Vagina (tissue), 2 donors: ENCODE measurements around the gene RAC2.

Experiments used
- POLR2A ChIP-seq, 2 donors: fragments of 450-650 bp; IDR thresholded peaks; one replicate each; pipeline ENCODE4 v1.6.1; 2017; ENCODE audit warnings: antibody characterized with exemption in 2 of 2, mild to moderate bottlenecking in 2 of 2, moderate library complexity in 2 of 2
- POLR2AphosphoS5 ChIP-seq, 2 donors: sonication (generic); formaldehyde crosslinking; IDR thresholded peaks; one replicate each; pipeline ENCODE4 v1.9.0; 2017; ENCODE audit warnings: antibody characterized with exemption in 2 of 2, mild to moderate bottlenecking in 2 of 2, low read depth in 1 of 2; ENCODE audit not compliant: insufficient read depth in 1 of 2

DNA sequence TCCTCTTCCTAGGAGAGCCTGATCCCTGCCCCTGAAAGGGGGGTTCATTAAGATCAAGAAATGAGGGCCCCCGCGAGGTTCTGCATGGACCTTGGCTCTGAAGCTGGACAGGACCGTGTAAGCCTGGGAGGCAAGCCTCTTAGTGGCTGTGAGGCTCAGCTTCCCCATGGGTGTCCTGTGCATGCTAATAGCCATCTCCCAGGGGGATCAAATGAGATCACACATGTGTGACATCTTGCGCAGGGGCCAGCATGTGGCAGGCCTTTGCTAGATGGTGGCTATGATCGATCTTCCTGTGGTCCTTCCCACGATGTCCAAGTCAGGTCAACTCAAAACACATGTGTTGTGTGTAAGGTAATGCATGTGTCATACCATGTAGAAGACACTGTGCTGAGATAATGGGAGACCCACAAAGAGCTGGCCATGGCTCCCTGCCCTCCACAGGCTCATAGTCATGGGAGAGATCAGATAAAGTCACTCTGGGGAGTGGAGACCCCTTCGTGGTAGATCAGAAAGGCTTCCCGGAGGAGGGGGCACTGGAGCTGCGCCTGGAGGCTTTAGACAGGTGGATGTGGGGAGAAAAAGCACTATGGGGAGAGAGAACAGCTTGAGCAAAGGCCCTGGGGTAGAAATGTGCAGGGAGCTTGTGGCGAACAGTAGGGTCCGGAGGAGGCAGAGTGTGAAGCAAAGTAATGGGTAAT lies 3.7 kb downstream of the RAC2 start:
- TF ChIP-seq POLR2A (IDR thresholded peaks at IDR 0.05) (no peak), POLR2AphosphoS5 (IDR thresholded peaks at IDR 0.05; ENCODE audit: insufficient read depth in 1 of 2, low read depth in 1 of 2) (no peak)
